Hematopoietic multipotent progenitor cell treated with erythropoietin and hydrocortisone succinate and interleukin-3 and kit ligand, for 4 days (in vitro differentiated cells): ENCODE data around the gene C20orf141.

Source experiments
- DNase-seq: peaks from one replicate; pipeline ENCODE4 v3.0.0-alpha.2; 2015

C20orf141 gene

DNA sequence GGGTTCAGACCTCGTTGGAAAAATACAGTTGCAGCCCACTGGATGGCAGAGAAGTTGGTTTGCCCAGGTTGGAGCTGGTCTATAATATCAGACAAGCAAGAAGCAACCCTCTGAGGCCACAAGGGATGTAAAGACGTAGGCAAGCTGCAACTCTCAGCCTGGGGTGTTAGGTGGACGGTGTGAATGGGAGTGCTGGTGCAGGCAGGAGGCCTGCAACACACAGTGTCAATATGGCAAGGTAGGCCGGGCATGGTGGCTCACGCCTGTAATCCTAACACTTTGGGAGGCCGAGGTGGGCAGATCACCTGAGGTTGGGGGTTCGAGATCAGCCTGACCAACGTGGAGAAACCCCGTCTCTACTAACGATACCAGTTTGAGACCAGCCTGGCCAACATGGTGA, 36.3 kb downstream of the C20orf141 start:
- no peak for DNase-seq

DNA sequence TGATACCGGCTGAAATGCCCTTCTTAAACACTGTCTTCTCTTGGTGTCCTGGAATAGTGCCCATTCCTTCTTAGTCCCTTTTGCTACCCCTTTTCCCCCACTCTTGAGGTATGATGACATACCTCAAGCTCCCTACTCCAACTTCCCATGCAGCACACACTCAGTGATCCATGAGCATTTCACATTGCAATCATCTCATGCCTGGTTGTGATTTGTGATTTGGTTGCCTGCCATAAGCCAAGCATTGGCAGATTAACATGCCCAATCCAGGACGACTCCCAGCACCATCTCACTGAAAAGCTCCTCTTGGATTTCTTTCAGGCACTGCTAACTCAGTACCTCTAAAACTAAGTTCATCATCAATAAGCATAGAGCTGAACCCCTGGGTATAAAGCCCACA, 43.8 kb downstream of the C20orf141 start:
- no peak for DNase-seq

DNA sequence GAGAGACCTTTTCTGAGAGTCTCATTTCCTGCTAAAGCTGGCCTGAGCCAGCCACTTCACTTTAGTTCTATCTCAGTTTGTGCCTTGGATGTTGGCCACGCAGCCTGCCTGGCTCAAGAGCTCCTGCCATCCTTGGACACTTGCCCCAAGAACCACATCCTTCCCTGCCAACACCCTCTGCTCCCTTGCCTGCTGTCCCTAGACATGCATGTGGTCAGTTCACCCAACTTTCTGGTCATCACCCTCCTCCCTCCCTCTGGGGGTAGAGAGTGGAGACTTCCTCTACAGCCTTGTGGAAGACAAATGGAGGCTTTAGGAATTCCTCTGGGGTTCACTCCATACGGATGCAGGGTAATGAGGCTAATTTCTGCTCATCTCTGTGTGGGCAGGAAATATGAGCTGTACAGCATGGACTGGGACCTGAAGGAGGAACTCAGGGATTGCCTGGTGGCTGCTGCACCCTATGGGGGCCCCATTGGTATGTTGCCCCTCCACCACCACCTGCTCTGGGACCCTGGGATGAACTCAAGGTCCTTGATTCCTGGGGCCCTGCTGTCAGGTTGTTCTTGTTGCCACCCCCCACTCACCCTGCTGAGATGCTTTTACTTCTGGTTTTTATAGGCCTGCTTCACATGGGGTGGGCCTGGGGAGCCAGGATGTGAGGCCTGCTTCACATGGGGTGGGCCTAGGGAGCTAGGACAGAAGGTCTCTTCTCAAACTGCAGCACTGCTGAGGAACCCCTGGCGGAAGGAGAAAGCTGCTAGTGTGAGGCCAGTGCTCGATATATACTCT, 44.7 kb downstream of the C20orf141 start:
- no peak for DNase-seq

DNA sequence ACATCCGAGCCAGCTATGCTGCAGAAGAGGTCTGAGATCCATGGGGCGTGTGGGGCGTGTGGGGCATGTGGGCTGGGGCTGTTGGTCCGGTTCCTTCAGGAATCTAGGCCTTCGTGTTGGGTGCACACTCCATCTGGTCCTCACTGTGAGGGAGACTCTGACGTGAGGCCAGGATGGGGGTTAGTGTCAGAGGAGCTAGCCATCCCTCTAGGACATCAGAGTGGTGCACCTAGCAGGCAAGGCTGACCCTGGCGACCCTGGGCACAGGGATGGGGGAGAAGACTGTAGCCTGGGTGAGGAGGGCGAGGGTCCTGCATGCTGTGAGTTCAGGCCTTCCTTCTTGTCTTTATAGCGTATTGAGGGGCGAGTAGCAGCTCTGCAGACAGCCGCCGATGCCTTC, 49.8 kb downstream of the C20orf141 start:
- DNase-seq, result no peak

DNA sequence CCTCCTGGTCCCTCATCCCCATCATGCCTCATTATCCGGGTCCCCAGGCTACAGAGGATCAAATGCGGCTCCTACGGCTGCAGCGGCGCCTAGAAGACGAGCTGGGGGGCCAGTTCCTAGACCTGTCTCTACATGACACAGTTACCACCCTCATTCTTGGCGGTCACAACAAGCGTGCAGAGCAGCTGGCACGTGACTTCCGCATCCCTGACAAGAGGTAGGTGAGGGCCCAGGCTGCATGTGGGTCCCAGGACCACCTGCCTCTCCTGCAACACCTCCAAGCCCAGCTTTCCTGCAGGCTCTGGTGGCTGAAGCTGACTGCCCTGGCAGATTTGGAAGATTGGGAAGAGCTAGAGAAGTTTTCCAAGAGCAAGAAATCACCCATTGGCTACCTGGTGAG, 50.3 kb downstream of the C20orf141 start:
- DNase-seq, result no peak
